Osteocyte (in vitro differentiated cells): ENCODE data around the gene TBC1D1. TPM values are rescaled to one million over a fixed set of nuclear protein-coding genes. Genes with fewer than 3 reads are reported as not detected.

Experiments
- DNase-seq: peaks from one replicate; pipeline ENCODE4 v3.0.0; 2021; ENCODE audit warnings: mixed read lengths; ENCODE audit not compliant: unreplicated experiment; ENCODE audit errors: extremely low spot score
- H3K27ac Mint-ChIP-seq: one replicate; pipeline ENCODE4 v1.8.0; 2021; ENCODE audit warnings: mild to moderate bottlenecking, mixed read lengths; ENCODE audit not compliant: unreplicated experiment
- H3K27me3 Mint-ChIP-seq: one replicate; pipeline ENCODE4 v1.8.0; 2021; ENCODE audit warnings: mixed read lengths; ENCODE audit not compliant: unreplicated experiment
- H3K36me3 Mint-ChIP-seq: one replicate; pipeline ENCODE4 v1.8.0; 2021; ENCODE audit warnings: mixed read lengths; ENCODE audit not compliant: unreplicated experiment
- H3K4me1 Mint-ChIP-seq: one replicate; pipeline ENCODE4 v1.8.0; 2021; ENCODE audit warnings: mixed read lengths; ENCODE audit not compliant: unreplicated experiment
- H3K4me3 Mint-ChIP-seq: one replicate; pipeline ENCODE4 v1.8.0; 2021; ENCODE audit warnings: mild to moderate bottlenecking, moderate library complexity, mixed read lengths; ENCODE audit not compliant: unreplicated experiment
- H3K9me3 Mint-ChIP-seq: one replicate; pipeline ENCODE4 v1.8.0; 2021; ENCODE audit warnings: mixed read lengths; ENCODE audit not compliant: unreplicated experiment
- total RNA-seq: library from RNA; stranded (reverse); gene quantifications from 2 replicates; pipeline ENCODE4 v1.2.1, GENCODE V29; 2021
- TF ChIP-seq, protein P1 (sequence below): fragments of 200-600 bp; sonication (generic); IDR thresholded peaks from 2 replicates; pipeline ENCODE4 v1.5.0; 2021; ENCODE audit warnings: antibody characterized with exemption, mild to moderate bottlenecking, moderate library complexity

Gene TBC1D1
- total RNA-seq, 1 donor from 2014 or later = 46.2 TPM

GRCh38 chr4:38045289-38045988, 154.6 kb downstream of the TBC1D1 start:
- Mint-ChIP-seq H3K9me3 (no peaks in the 10 kb centered on the region), H3K4me3 (no peak overlapping the region), H3K36me3 (peaks cover 12% of the 10 kb centered on the region), H3K27ac (no peak overlapping the region), H3K27me3 (no peaks in the 10 kb centered on the region), H3K4me1 (peaks cover 8% of the 10 kb centered on the region)
- TF ChIP-seq, protein P1, sequence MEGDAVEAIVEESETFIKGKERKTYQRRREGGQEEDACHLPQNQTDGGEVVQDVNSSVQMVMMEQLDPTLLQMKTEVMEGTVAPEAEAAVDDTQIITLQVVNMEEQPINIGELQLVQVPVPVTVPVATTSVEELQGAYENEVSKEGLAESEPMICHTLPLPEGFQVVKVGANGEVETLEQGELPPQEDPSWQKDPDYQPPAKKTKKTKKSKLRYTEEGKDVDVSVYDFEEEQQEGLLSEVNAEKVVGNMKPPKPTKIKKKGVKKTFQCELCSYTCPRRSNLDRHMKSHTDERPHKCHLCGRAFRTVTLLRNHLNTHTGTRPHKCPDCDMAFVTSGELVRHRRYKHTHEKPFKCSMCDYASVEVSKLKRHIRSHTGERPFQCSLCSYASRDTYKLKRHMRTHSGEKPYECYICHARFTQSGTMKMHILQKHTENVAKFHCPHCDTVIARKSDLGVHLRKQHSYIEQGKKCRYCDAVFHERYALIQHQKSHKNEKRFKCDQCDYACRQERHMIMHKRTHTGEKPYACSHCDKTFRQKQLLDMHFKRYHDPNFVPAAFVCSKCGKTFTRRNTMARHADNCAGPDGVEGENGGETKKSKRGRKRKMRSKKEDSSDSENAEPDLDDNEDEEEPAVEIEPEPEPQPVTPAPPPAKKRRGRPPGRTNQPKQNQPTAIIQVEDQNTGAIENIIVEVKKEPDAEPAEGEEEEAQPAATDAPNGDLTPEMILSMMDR = no peak
- DNase-seq = no peak

- DNase-seq = no peak
- Mint-ChIP-seq H3K27ac (no peak overlapping the region), H3K27me3 (no peaks in the 10 kb centered on the region), H3K36me3 (peaks cover 10% of the 10 kb centered on the region), H3K4me1 (peaks cover 8% of the 10 kb centered on the region), H3K4me3 (no peak overlapping the region), H3K9me3 (no peaks in the 10 kb centered on the region)
- TF ChIP-seq, protein P1 = no peak
Measured at GRCh38 chr4:38046727-38047489, 156.0 kb downstream of the TBC1D1 start.

DNA sequence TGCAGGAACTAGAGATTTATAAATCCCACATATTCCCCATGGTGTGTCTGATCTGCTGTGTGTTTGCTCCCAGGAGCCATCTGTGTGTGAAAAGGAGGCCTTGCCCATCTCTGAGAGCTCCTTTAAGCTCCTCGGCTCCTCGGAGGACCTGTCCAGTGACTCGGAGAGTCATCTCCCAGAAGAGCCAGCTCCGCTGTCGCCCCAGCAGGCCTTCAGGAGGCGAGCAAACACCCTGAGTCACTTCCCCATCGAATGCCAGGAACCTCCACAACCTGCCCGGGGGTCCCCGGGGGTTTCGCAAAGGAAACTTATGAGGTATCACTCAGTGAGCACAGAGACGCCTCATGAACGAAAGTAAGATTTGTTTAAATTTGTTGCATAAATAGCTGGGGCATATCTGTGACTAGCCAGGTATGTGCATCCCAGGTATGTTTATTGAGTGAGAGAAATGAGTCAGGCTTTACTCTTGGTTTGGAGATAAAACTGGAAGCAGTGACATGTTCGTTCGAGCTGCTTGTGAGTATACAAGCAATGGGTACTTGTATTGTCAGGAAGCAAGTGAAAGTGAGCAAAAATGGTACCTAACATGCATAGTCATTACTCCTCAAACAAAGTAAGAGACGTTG, 158.8 kb downstream of the TBC1D1 start:
- no peaks in the 10 kb centered on the region for H3K9me3 Mint-ChIP-seq
- peaks cover 8% of the 10 kb centered on the region for H3K4me1 Mint-ChIP-seq
- H3K36me3 Mint-ChIP-seq = peaks cover 12% of the 10 kb centered on the region
- DNase-seq = no peak
- no peak overlapping the region for H3K27ac Mint-ChIP-seq
- H3K4me3 Mint-ChIP-seq = no peak overlapping the region
- no peaks in the 10 kb centered on the region for H3K27me3 Mint-ChIP-seq
- TF ChIP-seq, protein P1 = no peak

DNA sequence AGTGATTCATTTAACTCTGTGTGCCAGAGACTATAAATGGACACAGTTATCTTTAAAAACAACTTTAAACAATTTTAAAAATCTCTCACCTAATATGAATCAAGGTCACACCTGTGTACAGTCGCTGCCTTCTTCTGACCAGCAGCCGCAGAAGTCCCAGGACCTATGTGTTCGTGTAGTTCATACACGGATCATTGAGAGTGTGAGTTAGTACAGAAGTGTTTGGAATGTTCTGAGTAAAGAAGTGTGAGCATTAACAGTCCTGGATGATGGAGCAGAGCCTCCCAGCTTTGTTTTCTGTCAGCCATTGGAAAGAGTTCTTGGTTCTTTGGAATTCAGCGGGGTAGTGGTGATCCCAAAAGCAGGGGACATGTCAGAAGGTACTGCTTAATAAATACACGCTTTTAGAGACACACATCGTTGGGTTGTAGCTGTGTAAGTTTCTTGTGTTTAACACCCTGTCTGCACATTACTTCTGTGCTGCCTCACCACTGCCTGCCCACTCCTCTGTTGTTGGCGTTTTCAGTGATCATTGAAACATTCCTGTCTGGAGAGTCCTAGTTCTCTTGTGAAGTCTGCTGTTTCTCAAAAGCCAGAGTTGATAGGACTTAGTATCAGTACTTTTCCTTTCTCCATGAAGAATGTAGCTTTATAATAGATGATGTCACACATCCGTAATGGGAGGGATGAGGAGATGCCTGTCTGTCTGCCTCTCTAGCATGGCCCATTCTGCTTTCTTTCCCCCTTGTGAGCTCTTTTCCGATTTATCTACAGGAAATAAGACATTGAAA, 159.9 kb downstream of the TBC1D1 start:
- H3K4me3 Mint-ChIP-seq = no peak overlapping the region
- no peaks in the 10 kb centered on the region for H3K9me3 Mint-ChIP-seq
- H3K4me1 Mint-ChIP-seq = peaks cover 8% of the 10 kb centered on the region
- no peak overlapping the region for H3K27ac Mint-ChIP-seq
- TF ChIP-seq, protein P1 = no peak
- no peaks in the 10 kb centered on the region for H3K27me3 Mint-ChIP-seq
- peaks cover 10% of the 10 kb centered on the region for H3K36me3 Mint-ChIP-seq
- no peak for DNase-seq
